Measurements from ENCODE around the gene APLF.

The APLF gene

DNA sequence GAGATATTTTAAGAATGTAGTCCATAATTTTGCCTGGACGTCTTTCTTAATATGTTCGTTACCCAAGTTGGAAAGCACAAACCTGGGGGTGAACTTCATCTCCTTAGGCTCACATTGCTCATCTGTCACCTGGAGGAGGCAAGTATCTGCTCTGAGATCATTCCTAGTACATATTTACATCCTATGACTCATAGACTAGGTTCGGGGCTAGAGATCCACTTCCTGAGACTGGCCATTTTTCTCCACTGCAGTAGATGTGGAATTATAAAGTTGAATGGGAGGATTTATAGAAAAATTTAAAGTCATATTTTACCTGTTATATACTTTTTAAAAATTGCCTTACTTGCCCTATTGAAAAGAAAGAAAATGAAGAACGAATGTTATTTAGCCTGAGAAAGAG, 98.5 kb downstream of the APLF start:
- TF ChIP-seq, protein P1, sequence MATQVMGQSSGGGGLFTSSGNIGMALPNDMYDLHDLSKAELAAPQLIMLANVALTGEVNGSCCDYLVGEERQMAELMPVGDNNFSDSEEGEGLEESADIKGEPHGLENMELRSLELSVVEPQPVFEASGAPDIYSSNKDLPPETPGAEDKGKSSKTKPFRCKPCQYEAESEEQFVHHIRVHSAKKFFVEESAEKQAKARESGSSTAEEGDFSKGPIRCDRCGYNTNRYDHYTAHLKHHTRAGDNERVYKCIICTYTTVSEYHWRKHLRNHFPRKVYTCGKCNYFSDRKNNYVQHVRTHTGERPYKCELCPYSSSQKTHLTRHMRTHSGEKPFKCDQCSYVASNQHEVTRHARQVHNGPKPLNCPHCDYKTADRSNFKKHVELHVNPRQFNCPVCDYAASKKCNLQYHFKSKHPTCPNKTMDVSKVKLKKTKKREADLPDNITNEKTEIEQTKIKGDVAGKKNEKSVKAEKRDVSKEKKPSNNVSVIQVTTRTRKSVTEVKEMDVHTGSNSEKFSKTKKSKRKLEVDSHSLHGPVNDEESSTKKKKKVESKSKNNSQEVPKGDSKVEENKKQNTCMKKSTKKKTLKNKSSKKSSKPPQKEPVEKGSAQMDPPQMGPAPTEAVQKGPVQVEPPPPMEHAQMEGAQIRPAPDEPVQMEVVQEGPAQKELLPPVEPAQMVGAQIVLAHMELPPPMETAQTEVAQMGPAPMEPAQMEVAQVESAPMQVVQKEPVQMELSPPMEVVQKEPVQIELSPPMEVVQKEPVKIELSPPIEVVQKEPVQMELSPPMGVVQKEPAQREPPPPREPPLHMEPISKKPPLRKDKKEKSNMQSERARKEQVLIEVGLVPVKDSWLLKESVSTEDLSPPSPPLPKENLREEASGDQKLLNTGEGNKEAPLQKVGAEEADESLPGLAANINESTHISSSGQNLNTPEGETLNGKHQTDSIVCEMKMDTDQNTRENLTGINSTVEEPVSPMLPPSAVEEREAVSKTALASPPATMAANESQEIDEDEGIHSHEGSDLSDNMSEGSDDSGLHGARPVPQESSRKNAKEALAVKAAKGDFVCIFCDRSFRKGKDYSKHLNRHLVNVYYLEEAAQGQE (IDR thresholded peaks at IDR 0.05; ENCODE audit: insufficient read depth in 1 of 2, low read depth in 2 of 2, low read length in 2 of 2) = no peak
- TF ChIP-seq POLR2AphosphoS5 (IDR thresholded peaks at IDR 0.05; ENCODE audit: low read depth, low read length) (no peak), TAF1 (IDR thresholded peaks at IDR 0.05; ENCODE audit: borderline replicate concordance, insufficient read depth, low read length) (no peak), FOXP2 (optimal IDR thresholded peaks at IDR 0.05; ENCODE audit: borderline replicate concordance, extremely low read depth, extremely low read length, insufficient read depth) (no peak), SIN3A (IDR thresholded peaks at IDR 0.05; ENCODE audit: borderline replicate concordance, insufficient read depth, low read length) (no peak)

DNA sequence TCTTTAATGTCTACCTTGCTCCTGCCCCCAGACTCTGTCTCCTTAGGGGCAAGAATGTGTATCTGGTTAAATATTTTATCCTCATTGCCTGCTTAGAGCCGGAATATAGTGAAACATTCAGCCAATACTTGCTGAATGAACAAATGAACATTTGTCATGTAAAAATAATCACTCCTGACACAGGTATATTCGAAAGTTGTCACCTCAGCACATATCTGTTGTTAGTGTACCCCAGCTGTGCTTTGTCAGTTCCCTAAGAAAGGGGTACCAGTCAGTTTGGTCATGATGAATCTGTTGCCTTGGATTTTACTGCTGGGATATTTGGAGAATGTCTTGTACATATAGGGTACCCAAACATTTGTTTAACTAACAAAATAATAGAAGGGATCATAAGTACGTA, 99.0 kb downstream of the APLF start:
- TF ChIP-seq FOXP2 (optimal IDR thresholded peaks at IDR 0.05; ENCODE audit: borderline replicate concordance, extremely low read depth, extremely low read length, insufficient read depth) (no peak), TAF1 (IDR thresholded peaks at IDR 0.05; ENCODE audit: borderline replicate concordance, insufficient read depth, low read length) (no peak), SIN3A (IDR thresholded peaks at IDR 0.05; ENCODE audit: borderline replicate concordance, insufficient read depth, low read length) (no peak)

DNA sequence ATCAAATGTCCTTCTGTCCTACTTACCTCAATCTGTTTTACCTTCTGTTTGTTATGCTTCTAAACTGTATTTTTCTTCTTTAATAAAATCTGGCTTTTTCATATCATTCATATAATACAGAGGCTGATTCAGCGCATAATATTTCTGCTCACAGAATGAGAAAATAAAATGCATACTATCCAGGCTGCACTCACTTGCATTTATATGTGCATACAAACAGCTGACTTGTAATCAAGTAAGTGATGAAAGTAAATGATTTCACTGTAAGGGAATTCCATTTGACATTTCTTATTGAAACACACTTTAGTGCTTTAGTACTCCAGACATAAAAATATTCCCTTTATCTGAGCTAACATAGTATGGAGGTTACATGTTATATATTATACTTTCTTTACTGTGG, 100.7 kb downstream of the APLF start:
- TF ChIP-seq SIN3A (IDR thresholded peaks at IDR 0.05; ENCODE audit: borderline replicate concordance, insufficient read depth, low read length) (no peak), TAF1 (IDR thresholded peaks at IDR 0.05; ENCODE audit: borderline replicate concordance, insufficient read depth, low read length) (no peak), POLR2AphosphoS5 (IDR thresholded peaks at IDR 0.05; ENCODE audit: low read depth, low read length) (no peak), FOXP2 (optimal IDR thresholded peaks at IDR 0.05; ENCODE audit: borderline replicate concordance, extremely low read depth, extremely low read length, insufficient read depth) (no peak)
- TF ChIP-seq, protein P1 (IDR thresholded peaks at IDR 0.05; ENCODE audit: insufficient read depth in 1 of 2, low read depth in 2 of 2, low read length in 2 of 2) = no peak

DNA sequence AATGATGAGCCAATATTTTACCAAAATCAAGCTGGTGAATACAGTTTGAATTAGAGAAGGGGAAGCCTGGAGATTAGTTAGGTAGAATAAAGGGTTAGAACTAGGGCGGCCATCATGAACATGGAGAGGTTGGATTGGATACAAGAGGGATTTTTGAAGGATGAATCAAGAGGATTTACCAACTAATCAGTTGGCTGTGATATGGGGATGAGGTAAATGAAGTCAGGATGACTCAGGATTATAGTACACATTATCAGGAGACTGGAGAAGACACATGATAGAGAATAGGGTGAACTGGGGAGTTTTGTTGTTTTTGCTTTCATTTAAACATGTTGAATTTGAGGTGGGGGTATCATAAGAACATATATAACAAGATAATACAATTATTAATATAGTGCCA, 102.2 kb downstream of the APLF start:
- TF ChIP-seq POLR2AphosphoS5 (IDR thresholded peaks at IDR 0.05; ENCODE audit: low read depth, low read length) (no peak), TAF1 (IDR thresholded peaks at IDR 0.05; ENCODE audit: borderline replicate concordance, insufficient read depth, low read length) (no peak), SIN3A (IDR thresholded peaks at IDR 0.05; ENCODE audit: borderline replicate concordance, insufficient read depth, low read length) (no peak), FOXP2 (optimal IDR thresholded peaks at IDR 0.05; ENCODE audit: borderline replicate concordance, extremely low read depth, extremely low read length, insufficient read depth) (no peak)
- TF ChIP-seq, protein P1 (IDR thresholded peaks at IDR 0.05; ENCODE audit: insufficient read depth in 1 of 2, low read depth in 2 of 2, low read length in 2 of 2) = no peak

DNA sequence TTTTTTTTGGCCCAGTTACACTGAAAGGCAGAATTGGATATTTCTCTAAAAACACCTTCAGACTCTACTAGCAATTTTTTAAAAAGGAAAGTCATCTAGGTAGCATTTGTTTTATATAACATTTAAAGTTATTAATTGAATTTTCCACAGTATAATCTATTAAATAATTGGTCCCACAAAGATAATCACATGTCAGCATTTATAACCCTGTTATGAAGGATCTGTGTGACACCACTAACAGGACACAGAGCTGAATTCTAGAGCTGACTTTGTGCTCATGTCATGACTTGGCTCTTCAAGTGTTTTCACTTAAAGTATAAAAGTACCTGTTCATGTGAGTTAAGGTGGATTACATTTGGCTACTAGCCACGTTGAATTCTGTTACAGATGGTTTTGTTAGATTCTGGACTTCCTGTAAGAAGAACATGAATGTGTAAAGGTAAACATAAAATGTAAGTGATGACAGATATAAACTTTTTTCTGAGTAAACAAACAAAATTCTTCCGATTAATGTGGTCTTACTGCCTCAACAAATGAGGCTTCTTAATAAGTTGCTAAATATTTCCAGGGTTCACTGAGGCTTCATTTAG, 106.9 kb downstream of the APLF start:
- TF ChIP-seq SIN3A (IDR thresholded peaks at IDR 0.05; ENCODE audit: borderline replicate concordance, insufficient read depth, low read length) (no peak), TAF1 (IDR thresholded peaks at IDR 0.05; ENCODE audit: borderline replicate concordance, insufficient read depth, low read length) (no peak), POLR2AphosphoS5 (IDR thresholded peaks at IDR 0.05; ENCODE audit: low read depth, low read length) (no peak), FOXP2 (optimal IDR thresholded peaks at IDR 0.05; ENCODE audit: borderline replicate concordance, extremely low read depth, extremely low read length, insufficient read depth) (no peak)
- TF ChIP-seq, protein P1 (IDR thresholded peaks at IDR 0.05; ENCODE audit: insufficient read depth in 1 of 2, low read depth in 2 of 2, low read length in 2 of 2) = no peak

Measured in PFSK-1 (cell line).